OCI-LY7 (cell line): ENCODE measurements around the gene OR56A5. TPM values are rescaled to one million over a fixed set of nuclear protein-coding genes. Genes with fewer than 3 reads are reported as not detected.

ENCODE experiments used
- BruUV-seq: library from RNA; stranded (reverse); fragments of 400-500 nt; replicated peaks from 2 replicates; lab custom pipeline; 2021; lab: Mats Ljungman, UMichigan
- CTCF ChIA-PET: fragments of 300-600 bp; sonication (Branson Sonifier 250); formaldehyde crosslinking; loops from one replicate; lab custom pipeline; 2022; ENCODE audit warnings: antibody characterized with exemption; ENCODE audit not compliant: unreplicated experiment; lab: Charles Lee
- POLR2A ChIA-PET: fragments of 300-600 bp; sonication (Branson Sonifier 250); formaldehyde crosslinking; loops from one replicate; lab custom pipeline; 2022; ENCODE audit warnings: antibody characterized with exemption; lab: Charles Lee
- DNase-seq: peaks from one replicate; pipeline ENCODE4 v3.0.0-alpha.2; 2015; ENCODE audit warnings: low spot score
- H2AFZ ChIP-seq: fragments of 200-600 bp; sonication (generic), shearing (Covaris generic); 2 replicates; pipeline ENCODE4 v1.6.1; 2014; ENCODE audit warnings: mild to moderate bottlenecking, antibody characterized with exemption, low read length, moderate library complexity
- H3K27ac ChIP-seq: fragments of 200-600 bp; sonication (generic); 2 replicates; pipeline ENCODE4 v1.5.1; 2014; ENCODE audit warnings: mixed run types, low read depth, mild to moderate bottlenecking, moderate library complexity, low read length, inconsistent platforms; ENCODE audit not compliant: poor library complexity, severe bottlenecking
- H3K36me3 ChIP-seq: fragments of 200-600 bp; sonication (generic); 2 replicates; pipeline ENCODE4 v1.6.1; 2014; ENCODE audit warnings: mild to moderate bottlenecking, antibody characterized with exemption, low read length, moderate library complexity, mixed read lengths; ENCODE audit not compliant: insufficient read depth
- H3K4me1 ChIP-seq: fragments of 200-600 bp; sonication (generic); 2 replicates; pipeline ENCODE4 v1.5.1; 2014; ENCODE audit warnings: mild to moderate bottlenecking, low read length; ENCODE audit not compliant: insufficient read depth, poor library complexity, severe bottlenecking
- H3K4me2 ChIP-seq: fragments of 200-600 bp; sonication (generic); 2 replicates; pipeline ENCODE4 v1.6.1; 2014; ENCODE audit warnings: mild to moderate bottlenecking, low read length
- H3K4me3 ChIP-seq: fragments of 200-600 bp; sonication (generic); 2 replicates; pipeline ENCODE4 v1.5.1; 2014; ENCODE audit warnings: mild to moderate bottlenecking, low read depth, low read length; ENCODE audit not compliant: poor library complexity, severe bottlenecking
- H3K79me2 ChIP-seq: fragments of 200-600 bp; sonication (generic); 2 replicates; pipeline ENCODE4 v1.6.1; 2016; ENCODE audit warnings: low read depth, mild to moderate bottlenecking, low read length, moderate library complexity, mixed read lengths; ENCODE audit not compliant: insufficient read depth
- H3K9me2 ChIP-seq: fragments of 200-600 bp; sonication (generic); 2 replicates; pipeline ENCODE4 v1.6.1; 2016; ENCODE audit warnings: mild to moderate bottlenecking, low read length, mixed read lengths; ENCODE audit not compliant: insufficient read depth
- H3K9me3 ChIP-seq: fragments of 200-600 bp; sonication (generic); 2 replicates; pipeline ENCODE4 v1.6.1; 2014; ENCODE audit warnings: mild to moderate bottlenecking, mixed run types, low read length, mixed read lengths
- H4K20me1 ChIP-seq: fragments of 200-600 bp; sonication (generic); 2 replicates; pipeline ENCODE4 v1.6.1; 2014; ENCODE audit warnings: mild to moderate bottlenecking, antibody characterized with exemption, low read length, moderate library complexity, mixed read lengths; ENCODE audit not compliant: insufficient read depth
- EZH2phosphoT487 ChIP-seq: fragments of 200-600 bp; sonication (generic); IDR thresholded peaks from 2 replicates; pipeline ENCODE4 v1.6.1; 2018; ENCODE audit warnings: low read depth, borderline replicate concordance, mild to moderate bottlenecking, mixed run types, antibody characterized with exemption, low read length, moderate library complexity, mixed read lengths
- intact Hi-C: fragments of 100-400 bp; cut with micrococcal nuclease; formaldehyde crosslinking; loops from one replicate; pipeline ENCODE4 v1.10.0; 2022; ENCODE audit not compliant: unreplicated experiment
- small RNA-seq: library from RNA; depleted of rRNA; stranded (forward); fragments of <200 nt; gene quantifications from one replicate; pipeline ENCODE3, GENCODE V24; 2014
- total RNA-seq, 2 experiments: library from RNA; depleted of rRNA in 1 of 2; stranded (reverse); fragments of >200 nt in 1 of 2; shearing (Covaris generic) in 1 of 2; gene quantifications; 2 replicates each; pipeline ENCODE4 v1.2.3, GENCODE V29; 2014 to 2022
- TF ChIP-seq, protein P1 (sequence below): fragments of 200-600 bp; sonication (generic); conservative IDR thresholded peaks from 2 replicates; pipeline ENCODE4 v1.5.1; 2014; ENCODE audit warnings: mild to moderate bottlenecking, antibody characterized with exemption, low read length, moderate library complexity, mixed read lengths

OR56A5 gene
- total RNA-seq, 2 experiments from 2014 or later = not detected

DNA sequence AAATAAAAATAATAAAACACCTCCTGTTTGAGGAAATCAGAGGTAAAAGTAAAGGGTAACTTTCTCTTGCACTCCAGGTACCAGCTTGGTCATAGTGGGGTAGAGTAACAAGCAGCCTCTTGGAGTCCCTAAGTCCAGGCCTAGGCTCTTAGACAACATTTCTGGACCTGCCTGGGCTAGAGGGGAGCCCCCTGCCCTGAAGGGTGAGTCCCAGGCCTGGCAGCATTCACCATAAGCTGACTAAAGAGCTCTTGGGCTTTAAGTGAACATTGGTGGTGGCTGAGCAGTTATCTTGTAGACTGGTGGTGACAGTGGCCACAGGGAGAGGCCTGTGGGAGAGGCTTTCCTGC, 44.9 kb downstream of the OR56A5 start:
- Histone ChIP-seq H3K27ac (no peak overlapping the region), H3K9me2 (no peaks in the 10 kb centered on the region), H3K9me3 (no peaks in the 10 kb centered on the region), H3K4me2 (no peak overlapping the region), H2AFZ (no peak overlapping the region), H3K4me3 (no peak overlapping the region), H4K20me1 (no peaks in the 10 kb centered on the region), H3K4me1 (no peaks in the 10 kb centered on the region), H3K79me2 (no peaks in the 10 kb centered on the region), H3K36me3 (no peaks in the 10 kb centered on the region)
- BruUV-seq = no TSS peak
- intact Hi-C loops = no loop called here
- CTCF ChIA-PET = no interaction called here
- DNase-seq = no peak
- TF ChIP-seq EZH2phosphoT487 = no peak
- TF ChIP-seq, protein P1, sequence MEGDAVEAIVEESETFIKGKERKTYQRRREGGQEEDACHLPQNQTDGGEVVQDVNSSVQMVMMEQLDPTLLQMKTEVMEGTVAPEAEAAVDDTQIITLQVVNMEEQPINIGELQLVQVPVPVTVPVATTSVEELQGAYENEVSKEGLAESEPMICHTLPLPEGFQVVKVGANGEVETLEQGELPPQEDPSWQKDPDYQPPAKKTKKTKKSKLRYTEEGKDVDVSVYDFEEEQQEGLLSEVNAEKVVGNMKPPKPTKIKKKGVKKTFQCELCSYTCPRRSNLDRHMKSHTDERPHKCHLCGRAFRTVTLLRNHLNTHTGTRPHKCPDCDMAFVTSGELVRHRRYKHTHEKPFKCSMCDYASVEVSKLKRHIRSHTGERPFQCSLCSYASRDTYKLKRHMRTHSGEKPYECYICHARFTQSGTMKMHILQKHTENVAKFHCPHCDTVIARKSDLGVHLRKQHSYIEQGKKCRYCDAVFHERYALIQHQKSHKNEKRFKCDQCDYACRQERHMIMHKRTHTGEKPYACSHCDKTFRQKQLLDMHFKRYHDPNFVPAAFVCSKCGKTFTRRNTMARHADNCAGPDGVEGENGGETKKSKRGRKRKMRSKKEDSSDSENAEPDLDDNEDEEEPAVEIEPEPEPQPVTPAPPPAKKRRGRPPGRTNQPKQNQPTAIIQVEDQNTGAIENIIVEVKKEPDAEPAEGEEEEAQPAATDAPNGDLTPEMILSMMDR = no peak
- POLR2A ChIA-PET = no interaction called here

DNA sequence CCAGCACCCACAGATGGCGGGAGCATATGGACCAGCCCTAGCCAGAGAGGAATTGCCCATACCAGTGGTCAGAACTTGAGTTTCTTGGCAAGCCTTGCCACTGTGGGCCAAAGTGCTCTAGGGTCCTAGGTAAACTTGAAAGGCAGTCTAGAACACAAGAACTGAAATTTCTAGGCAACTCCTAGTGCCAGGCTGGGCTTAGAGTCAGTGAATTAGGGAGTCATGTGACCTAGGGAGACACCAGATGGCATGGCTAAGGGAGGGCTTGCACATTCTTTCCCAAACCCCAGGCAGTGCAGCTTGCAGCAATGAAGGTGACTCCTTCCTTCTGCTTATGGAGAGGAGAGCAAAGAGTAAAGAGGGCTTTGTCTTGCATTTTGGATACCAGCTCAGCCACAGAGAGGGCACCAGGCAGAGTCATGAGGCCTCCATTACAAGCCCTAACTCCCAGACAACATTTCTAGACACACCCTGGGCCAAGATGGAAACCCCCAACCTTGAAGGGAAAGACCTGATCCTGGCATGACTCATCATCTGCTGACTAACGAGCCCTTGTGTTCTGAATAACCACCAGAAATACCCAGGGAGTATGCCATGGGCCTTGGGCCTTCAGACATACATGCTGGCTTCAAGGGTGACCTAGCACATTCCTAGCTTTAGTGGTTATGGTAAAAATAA, 45.4 kb downstream of the OR56A5 start:
- Histone ChIP-seq H3K4me3 (no peak overlapping the region), H3K79me2 (no peaks in the 10 kb centered on the region), H2AFZ (no peak overlapping the region), H3K9me3 (no peaks in the 10 kb centered on the region), H3K9me2 (no peaks in the 10 kb centered on the region), H3K27ac (no peak overlapping the region), H3K36me3 (no peaks in the 10 kb centered on the region), H3K4me2 (no peak overlapping the region), H4K20me1 (no peaks in the 10 kb centered on the region), H3K4me1 (no peaks in the 10 kb centered on the region)
- POLR2A ChIA-PET = no interaction called here
- CTCF ChIA-PET = no interaction called here
- intact Hi-C loops = no loop called here
- TF ChIP-seq, protein P1 = no peak
- no peak for TF ChIP-seq EZH2phosphoT487
- DNase-seq = no peak
- BruUV-seq = no TSS peak

Small RNA genes lying within 50 kb of the gene (small RNA-seq; reads per million reads assigned to genes)
- 0.52 reads per million, percentile 7 among the genes with 10 or more reads in this experiment for gene RNA5SP329

Other genes with a start within 250 kb of the OR56A5 start
- 0.06 TPM in 1 of 2 replicates, not detected in the other for gene OR56B1, start 232.0 kb downstream of the OR56A5 start, total RNA-seq (2014; rRNA removed; shearing (Covaris generic))
- not detected in 2 replicates for gene OR56B1, start 232.0 kb downstream of the OR56A5 start, total RNA-seq (2022)
- gene OR52N4, start 214.3 kb downstream of the OR56A5 start, total RNA-seq (2014; rRNA removed; shearing (Covaris generic)) = not detected in 2 replicates
- 0.37 TPM in 1 of 2 replicates, not detected in the other for gene OR52N4, start 214.3 kb downstream of the OR56A5 start, total RNA-seq (2022)
- gene OR52N5, start 185.1 kb downstream of the OR56A5 start, total RNA-seq (2014; rRNA removed; shearing (Covaris generic)) = not detected in 2 replicates
- not detected in 2 replicates for gene OR52N5, start 185.1 kb downstream of the OR56A5 start, total RNA-seq (2022)
- gene OR52N1, start 177.2 kb downstream of the OR56A5 start, total RNA-seq (2014; rRNA removed; shearing (Covaris generic)) = not detected in 2 replicates
- not detected in 2 replicates for gene OR52N1, start 177.2 kb downstream of the OR56A5 start, total RNA-seq (2022)
- gene OR52N2, start 159.6 kb downstream of the OR56A5 start, total RNA-seq (2014; rRNA removed; shearing (Covaris generic)) = not detected in 2 replicates
- gene OR52N2, start 159.6 kb downstream of the OR56A5 start, total RNA-seq (2022) = not detected in 2 replicates
- not detected in 2 replicates for gene OR52E6, start 126.6 kb downstream of the OR56A5 start, total RNA-seq (2014; rRNA removed; shearing (Covaris generic))
- not detected in 2 replicates for gene OR52E6, start 126.6 kb downstream of the OR56A5 start, total RNA-seq (2022)
- not detected in 2 replicates for gene OR52E8, start 110.8 kb downstream of the OR56A5 start, total RNA-seq (2014; rRNA removed; shearing (Covaris generic))
- not detected in 2 replicates for gene OR52E8, start 110.8 kb downstream of the OR56A5 start, total RNA-seq (2022)
- gene OR52E4, start 87.9 kb downstream of the OR56A5 start, total RNA-seq (2014; rRNA removed; shearing (Covaris generic)) = not detected in 2 replicates
- gene OR52E4, start 87.9 kb downstream of the OR56A5 start, total RNA-seq (2022) = not detected in 2 replicates
- gene OR52E5, start 75.3 kb downstream of the OR56A5 start, total RNA-seq (2014; rRNA removed; shearing (Covaris generic)) = not detected in 2 replicates
- not detected in 2 replicates for gene OR52E5, start 75.3 kb downstream of the OR56A5 start, total RNA-seq (2022)
- not detected in 2 replicates for gene OR56A3, start 26.2 kb downstream of the OR56A5 start, total RNA-seq (2014; rRNA removed; shearing (Covaris generic))
- gene OR56A3, start 26.2 kb downstream of the OR56A5 start, total RNA-seq (2022) = not detected in 2 replicates
- gene OR52L1, start 18.5 kb upstream of the OR56A5 start, total RNA-seq (2014; rRNA removed; shearing (Covaris generic)) = not detected in 2 replicates
- not detected in 2 replicates for gene OR52L1, start 18.5 kb upstream of the OR56A5 start, total RNA-seq (2022)
- gene OR56A4, start 38.5 kb upstream of the OR56A5 start, total RNA-seq (2014; rRNA removed; shearing (Covaris generic)) = not detected in 2 replicates
- 0.11 TPM in 1 of 2 replicates, not detected in the other for gene OR56A4, start 38.5 kb upstream of the OR56A5 start, total RNA-seq (2022)
- not detected in 2 replicates for gene OR56A1, start 62.3 kb upstream of the OR56A5 start, total RNA-seq (2014; rRNA removed; shearing (Covaris generic))
- not detected in 2 replicates for gene OR56A1, start 62.3 kb upstream of the OR56A5 start, total RNA-seq (2022)
- not detected in 2 replicates for gene OR56B4, start 139.2 kb upstream of the OR56A5 start, total RNA-seq (2014; rRNA removed; shearing (Covaris generic))
- not detected in 2 replicates for gene OR56B4, start 139.2 kb upstream of the OR56A5 start, total RNA-seq (2022)
- not detected in 2 replicates for gene OR52B2, start 201.8 kb upstream of the OR56A5 start, total RNA-seq (2014; rRNA removed; shearing (Covaris generic))
- not detected in 2 replicates for gene OR52B2, start 201.8 kb upstream of the OR56A5 start, total RNA-seq (2022)
- not detected in 2 replicates for gene OR52W1, start 230.7 kb upstream of the OR56A5 start, total RNA-seq (2014; rRNA removed; shearing (Covaris generic))
- gene OR52W1, start 230.7 kb upstream of the OR56A5 start, total RNA-seq (2022) = not detected in 2 replicates
- not detected in 2 replicates for gene C11orf42, start 237.1 kb upstream of the OR56A5 start, total RNA-seq (2014; rRNA removed; shearing (Covaris generic))
- not detected in 2 replicates for gene C11orf42, start 237.1 kb upstream of the OR56A5 start, total RNA-seq (2022)